ENCODE data around the gene FCHSD1. TPM values are rescaled to one million over a fixed set of nuclear protein-coding genes. Genes with fewer than 3 reads are reported as not detected.

Gene FCHSD1
- total RNA-seq, 2 donors from 2014 or later, result 5.1 to 6.4 TPM

GRCh38 chr5:141685591-141685990 is 34.4 kb upstream of the FCHSD1 start:
- Histone ChIP-seq H3K4me1 (peaks cover 0 to 30% of the 10 kb centered on the region in 2 donors), H3K9me3 (no peaks in the 10 kb centered on the region), H3K27me3 (no peaks in the 10 kb centered on the region), H3K4me3 (no peak overlapping the region), H3K36me3 (no peaks in the 10 kb centered on the region), H3K27ac (no peak overlapping the region)
- no peak for DNase-seq (ENCODE audit: low spot score)
- no peak for TF ChIP-seq CTCF (IDR thresholded peaks at IDR 0.05)

GRCh38 chr5:141683596-141684141 is 32.5 kb upstream of the FCHSD1 start:
- no peaks in the 10 kb centered on the region for H3K9me3 ChIP-seq
- TF ChIP-seq CTCF (IDR thresholded peaks at IDR 0.05), result no peak
- peaks cover 0 to 34% of the 10 kb centered on the region in 2 donors for H3K4me1 ChIP-seq
- no peak overlapping the region for H3K27ac ChIP-seq
- peaks cover under 1% of the 10 kb centered on the region for H3K36me3 ChIP-seq
- no peak overlapping the region for H3K4me3 ChIP-seq
- no peak for DNase-seq (ENCODE audit: low spot score)
- no peaks in the 10 kb centered on the region for H3K27me3 ChIP-seq

DNA sequence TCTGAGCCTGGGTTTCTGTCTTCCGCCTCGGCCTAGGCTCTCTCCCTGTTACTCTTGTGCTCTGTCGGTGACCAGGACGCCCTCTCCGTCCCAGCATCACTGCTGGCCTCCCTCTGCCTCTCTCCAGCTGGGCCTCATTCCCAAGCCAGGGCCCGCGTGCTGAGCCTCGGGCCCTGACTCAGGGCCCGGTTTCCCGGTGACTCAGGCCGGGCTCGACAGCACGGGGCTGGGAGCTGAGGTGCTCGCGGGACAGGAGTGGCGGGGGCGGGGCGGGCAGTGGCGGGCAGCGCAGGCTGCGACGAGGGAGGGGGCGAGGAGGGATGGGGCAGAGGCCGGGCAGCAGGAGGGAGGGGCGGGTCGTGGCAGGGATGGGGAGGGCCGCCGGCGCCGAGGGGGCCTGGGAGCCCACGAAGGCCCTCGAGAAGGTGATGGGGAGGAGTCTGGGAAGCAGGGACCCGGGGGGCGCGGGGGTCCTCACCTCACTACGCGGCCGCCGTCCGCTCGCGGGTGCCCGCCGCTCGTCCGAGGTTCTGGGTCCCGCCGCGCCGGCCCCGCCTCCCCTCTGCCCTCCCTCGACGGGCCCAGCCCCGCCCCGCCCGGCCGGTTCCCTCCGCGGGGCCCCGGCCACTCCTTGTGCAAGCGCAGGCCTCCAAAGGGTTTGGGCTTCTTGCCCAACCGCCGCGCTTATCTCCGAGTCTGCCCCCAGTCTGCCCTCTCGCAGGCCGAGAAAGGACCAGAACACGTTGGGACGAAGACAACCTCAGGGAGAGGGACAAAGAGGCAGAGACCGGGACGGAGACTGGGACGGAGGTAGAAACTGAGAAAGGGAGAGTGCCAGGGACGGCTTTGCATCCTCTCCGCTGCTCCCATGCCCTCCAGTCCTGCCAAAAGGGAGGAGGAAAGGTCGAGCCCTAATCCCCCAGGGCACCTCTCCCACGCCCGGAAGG is 30.8 kb upstream of the FCHSD1 start, which contains the start of gene ARAP3:
ARAP3 (minus strand) TSS at position 536 of the 947 bp plus-strand sequence. CDS start 1,744 bp downstream, outside the sequence.
- peaks cover 0 to 34% of the 10 kb centered on the region in 2 donors for H3K4me1 ChIP-seq
- peak within 1 kb of the TSS; percentile 44 to 60 for H3K4me3 ChIP-seq
- TF ChIP-seq CTCF (IDR thresholded peaks at IDR 0.05), result no peak
- H3K9me3 ChIP-seq, result no peaks in the 10 kb centered on the region
- no peaks in the 10 kb centered on the region for H3K27me3 ChIP-seq
- DNase-seq (ENCODE audit: low spot score), result peak; percentile 81
- H3K36me3 ChIP-seq, result peaks cover 4% of the 10 kb centered on the region
- peak within 1 kb of the TSS; percentile 73 to 84 for H3K27ac ChIP-seq

GRCh38 chr5:141681295-141681694 is 30.1 kb upstream of the FCHSD1 start:
- H3K4me3 ChIP-seq, result peak overlapping the region; percentile 44 to 60
- peaks cover 4% of the 10 kb centered on the region for H3K36me3 ChIP-seq
- H3K9me3 ChIP-seq, result no peaks in the 10 kb centered on the region
- H3K27me3 ChIP-seq, result no peaks in the 10 kb centered on the region
- no peak for DNase-seq (ENCODE audit: low spot score)
- TF ChIP-seq CTCF (IDR thresholded peaks at IDR 0.05), result no peak
- H3K27ac ChIP-seq, result peak overlapping the region; percentile 73 to 84
- peaks cover 0 to 34% of the 10 kb centered on the region in 2 donors for H3K4me1 ChIP-seq

- Histone ChIP-seq H3K9me3 (no peaks in the 10 kb centered on the region), H3K27me3 (no peaks in the 10 kb centered on the region), H3K4me3 (peak overlapping the region; percentile 44 to 60), H3K27ac (peak overlapping the region; percentile 17 to 84), H3K4me1 (peaks cover 0 to 34% of the 10 kb centered on the region in 2 donors), H3K36me3 (peaks cover 4% of the 10 kb centered on the region)
- DNase-seq (ENCODE audit: low spot score), result peak; percentile 68
- TF ChIP-seq CTCF (IDR thresholded peaks at IDR 0.05), result no peak
Measured at GRCh38 chr5:141680751-141681201, 29.6 kb upstream of the FCHSD1 start.
